HUES64 (cell line): Measurements from ENCODE around the gene MTOR.
"Not testable (repeated sequence)": the region's sequence is repeated elsewhere in the genome, so short reads cannot be mapped to it uniquely, and the experiment has no call there.

Experiments
- H3K27ac ChIP-seq: 2 replicates; pipeline ENCODE4 v1.7.0; 2013; ENCODE audit warnings: low read depth, low read length, inconsistent platforms
- H3K27me3 ChIP-seq: 2 replicates; pipeline ENCODE4 v1.6.1; 2013; ENCODE audit warnings: mild to moderate bottlenecking, low read length; ENCODE audit not compliant: insufficient read depth
- H3K36me3 ChIP-seq: 2 replicates; pipeline ENCODE4 v1.6.1; 2013; ENCODE audit warnings: mild to moderate bottlenecking, low read length; ENCODE audit not compliant: insufficient read depth
- H3K4me1 ChIP-seq: 2 replicates; pipeline ENCODE4 v1.6.1; 2013; ENCODE audit warnings: mild to moderate bottlenecking, low read length, moderate library complexity; ENCODE audit not compliant: insufficient read depth
- H3K4me3 ChIP-seq: 2 replicates; pipeline ENCODE4 v1.5.1; 2013; ENCODE audit warnings: mild to moderate bottlenecking, low read length, moderate library complexity
- H3K9ac ChIP-seq: 2 replicates; pipeline ENCODE4 v1.6.1; 2013; ENCODE audit warnings: mild to moderate bottlenecking, low read depth, low read length
- H3K9me3 ChIP-seq: 2 replicates; pipeline ENCODE4 v1.6.1; 2013; ENCODE audit warnings: low read depth, low read length; ENCODE audit not compliant: insufficient read depth
- WGBS: fragments of 150-250, 120-280 bp; methylation state at CpG from one replicate; pipeline ENCODE4 v1.1.7; 2013; ENCODE audit warnings: missing lambda C conversion rate; 5-methylcytosine and 5-hydroxymethylcytosine counted together

MTOR gene

GRCh38 chr1:11279630-11280029 lies 17.3 kb upstream of the MTOR start:
- H3K27ac ChIP-seq = no peak overlapping the region
- H3K36me3 ChIP-seq = peaks cover 41% of the 10 kb centered on the region
- WGBS = 95% methylated on average over 1 of the region's 1 CpG

GRCh38 chr1:11279152-11279551 lies 16.8 kb upstream of the MTOR start:
- H3K9ac ChIP-seq = no peak overlapping the region
- no peak overlapping the region for H3K27ac ChIP-seq
- no peak overlapping the region for H3K4me3 ChIP-seq
- 91% methylated on average over 5 of the region's 5 CpGs for WGBS
- H3K4me1 ChIP-seq = peaks cover 9% of the 10 kb centered on the region; the same call in 1 of the 2 replicates
- peaks cover 41% of the 10 kb centered on the region for H3K36me3 ChIP-seq
- H3K27me3 ChIP-seq = no peaks in the 10 kb centered on the region
- no peaks in the 10 kb centered on the region for H3K9me3 ChIP-seq

More at GRCh38 chr1:11279630-11280029, 17.3 kb upstream of the MTOR start:
- H3K4me1 ChIP-seq = peaks cover 10% of the 10 kb centered on the region
- H3K9ac ChIP-seq = no peak overlapping the region
- no peaks in the 10 kb centered on the region for H3K27me3 ChIP-seq
- no peaks in the 10 kb centered on the region for H3K9me3 ChIP-seq
- H3K4me3 ChIP-seq = no peak overlapping the region

GRCh38 chr1:11273595-11274234 lies 11.4 kb upstream of the MTOR start:
- WGBS = 9% methylated on average over 22 of the region's 22 CpGs
- Histone ChIP-seq H3K9ac (peak overlapping the region; percentile 98), H3K9me3 (no peaks in the 10 kb centered on the region)

GRCh38 chr1:11272832-11273594 lies 10.7 kb upstream of the MTOR start, which contains the start of gene UBIAD1:
TSS of gene UBIAD1 (plus strand) at chr1:11273198. CDS start at chr1:11273532, 334 bp downstream.
- H3K4me1 ChIP-seq = peaks cover 9% of the 10 kb centered on the region
- WGBS = under 1% methylated on average over 42 of the region's 64 CpGs

More at GRCh38 chr1:11273595-11274234, 11.4 kb upstream of the MTOR start:
- no peaks in the 10 kb centered on the region for H3K27me3 ChIP-seq
- peaks cover 23% of the 10 kb centered on the region for H3K36me3 ChIP-seq
- H3K4me3 ChIP-seq = peak overlapping the region; percentile 99
- H3K27ac ChIP-seq = peak overlapping the region; percentile 94
- peaks cover 9% of the 10 kb centered on the region for H3K4me1 ChIP-seq

GRCh38 chr1:11272544-11272831 lies 10.1 kb upstream of the MTOR start:
- Histone ChIP-seq H3K9ac (no peak overlapping the region), H3K4me3 (peak overlapping the region; percentile 21), H3K36me3 (peaks cover 15% of the 10 kb centered on the region), H3K27me3 (no peaks in the 10 kb centered on the region), H3K9me3 (no peaks in the 10 kb centered on the region), H3K27ac (peak overlapping the region; percentile 49; the same call in 1 of the 2 replicates), H3K4me1 (peaks cover 9% of the 10 kb centered on the region)
- WGBS = 16% methylated on average over 9 of the region's 9 CpGs

More at GRCh38 chr1:11272832-11273594, 10.7 kb upstream of the MTOR start, which contains the start of gene UBIAD1:
- Histone ChIP-seq H3K9me3 (no peaks in the 10 kb centered on the region), H3K9ac (peak within 1 kb of the TSS; percentile 98), H3K27me3 (no peaks in the 10 kb centered on the region), H3K4me3 (peak within 1 kb of the TSS; percentile 99), H3K27ac (peak within 1 kb of the TSS; percentile 94), H3K36me3 (peaks cover 18% of the 10 kb centered on the region)

GRCh38 chr1:11267350-11268337 lies 5.3 kb upstream of the MTOR start:
- not testable (repeated sequence) for H3K9me3 ChIP-seq, H3K27ac ChIP-seq, H3K9ac ChIP-seq, H3K27me3 ChIP-seq, H3K36me3 ChIP-seq, H3K4me3 ChIP-seq, H3K4me1 ChIP-seq
- 90% methylated on average over 19 of the region's 19 CpGs for WGBS

GRCh38 chr1:11266268-11267074 lies 4.1 kb upstream of the MTOR start:
- Histone ChIP-seq H3K27ac (no peak overlapping the region), H3K9me3 (no peaks in the 10 kb centered on the region), H3K36me3 (no peaks in the 10 kb centered on the region), H3K27me3 (no peaks in the 10 kb centered on the region), H3K4me1 (0 out of 2 replicates have a peak, but pooled peaks cover 3% of the 10 kb centered on the region), H3K4me3 (no peak overlapping the region), H3K9ac (no peak overlapping the region)
- 89% methylated on average over 12 of the region's 12 CpGs for WGBS

- no peaks in the 10 kb centered on the region for H3K4me1 ChIP-seq
- 98% methylated on average over 1 of the region's 1 CpG for WGBS
- H3K4me3 ChIP-seq = no peak overlapping the region
- no peaks in the 10 kb centered on the region for H3K27me3 ChIP-seq
- H3K27ac ChIP-seq = no peak overlapping the region
- H3K9ac ChIP-seq = no peak overlapping the region
- peaks cover 85% of the 10 kb centered on the region for H3K36me3 ChIP-seq
- H3K9me3 ChIP-seq = peaks cover 2% of the 10 kb centered on the region; the same call in 1 of the 2 replicates
These were observed 6.1 kb downstream of the MTOR start for GRCh38 chr1:11256299-11256698.

- Histone ChIP-seq H3K4me1 (no peaks in the 10 kb centered on the region), H3K4me3 (no peak overlapping the region), H3K36me3 (peaks cover 82% of the 10 kb centered on the region), H3K27ac (no peak overlapping the region), H3K9ac (no peak overlapping the region), H3K27me3 (no peaks in the 10 kb centered on the region), H3K9me3 (peaks cover 9% of the 10 kb centered on the region; the same call in 1 of the 2 replicates)
- WGBS = 94% methylated on average over 8 of the region's 8 CpGs
These were observed 9.1 kb downstream of the MTOR start for GRCh38 chr1:11253226-11253625.

- Histone ChIP-seq H3K36me3 (peaks cover 82% of the 10 kb centered on the region), H3K9ac (no peak overlapping the region), H3K9me3 (peaks cover 9% of the 10 kb centered on the region; the same call in 1 of the 2 replicates), H3K4me3 (no peak overlapping the region), H3K27me3 (no peaks in the 10 kb centered on the region), H3K27ac (no peak overlapping the region), H3K4me1 (no peaks in the 10 kb centered on the region)
- WGBS = 97% methylated on average over 8 of the region's 8 CpGs
These were observed 9.8 kb downstream of the MTOR start for GRCh38 chr1:11252538-11252937.
